NCI-H446 treated with DMSO at 0.1 percent for 48 hours (cell line): ENCODE results near the gene SAMMSON.

ENCODE experiments used
- DNase-seq: peaks from one replicate; lab custom pipeline; 2025; lab: John Stamatoyannopoulos, UW

The SAMMSON gene

DNA sequence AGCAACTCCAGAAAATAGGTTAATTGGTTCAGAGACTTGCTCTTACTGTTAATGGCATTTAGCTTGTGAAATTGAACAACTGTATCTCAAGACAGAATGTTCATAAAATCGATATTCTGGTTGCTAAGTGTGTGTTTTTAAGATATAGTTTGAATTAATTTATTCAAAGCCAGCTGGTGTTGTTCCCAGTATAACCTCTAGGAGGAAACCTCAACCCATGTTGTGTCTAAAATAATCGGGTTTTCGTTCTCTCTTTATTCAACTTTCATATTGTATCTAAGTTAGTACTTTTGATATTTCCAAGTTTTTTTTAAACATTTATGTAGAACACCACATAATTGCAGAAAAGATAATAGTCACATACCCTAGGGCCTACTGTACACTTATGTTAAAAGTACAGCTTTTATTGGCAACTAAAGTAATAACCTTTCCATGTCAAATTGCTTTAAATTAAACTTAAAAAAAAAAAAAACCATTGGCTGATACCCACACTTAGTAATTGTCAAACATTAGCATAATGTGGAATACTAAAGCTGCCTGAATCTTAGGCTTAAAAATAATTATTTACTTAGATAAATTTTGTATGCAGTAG, 90.9 kb downstream of the SAMMSON start:
- DNase-seq: no peak

DNA sequence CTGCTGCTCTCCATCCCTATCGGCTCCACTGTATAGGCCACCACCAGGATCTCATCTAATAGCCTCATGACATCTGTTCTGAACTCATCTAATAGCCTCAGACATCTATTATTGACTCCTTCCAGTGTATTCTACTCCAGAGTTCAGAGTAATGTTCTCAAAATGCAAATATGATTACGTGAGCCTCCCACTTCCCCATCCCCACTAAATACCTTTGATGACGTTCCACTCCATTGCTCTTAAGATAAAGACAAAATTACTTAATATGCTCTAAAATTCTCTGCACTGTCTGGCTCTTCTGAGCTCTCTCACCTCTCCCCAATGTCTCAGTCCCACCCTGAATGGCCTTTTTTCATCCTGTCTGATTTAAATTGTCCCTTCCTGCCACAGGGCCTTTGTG, 94.7 kb downstream of the SAMMSON start:
- DNase-seq: no peak

DNA sequence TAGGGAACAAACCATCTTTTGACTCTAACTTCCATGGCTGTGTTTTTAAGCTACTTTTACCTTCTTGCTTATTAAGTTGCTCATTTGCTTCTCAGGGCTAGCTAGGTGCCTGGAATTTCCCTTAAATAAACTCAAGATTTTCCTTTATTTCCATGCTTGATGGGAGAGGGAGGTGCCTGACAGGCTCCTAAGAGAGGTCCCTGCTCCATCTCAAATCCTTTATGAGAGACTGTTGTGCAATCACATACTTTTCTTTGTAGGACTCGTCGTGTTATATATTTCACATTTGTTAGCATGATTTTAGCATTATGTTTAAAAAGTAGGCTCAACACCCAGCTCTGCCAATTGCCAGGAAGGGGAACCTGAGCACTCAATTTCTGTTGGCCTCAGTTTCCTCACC, 95.7 kb downstream of the SAMMSON start:
- no peak for DNase-seq

DNA sequence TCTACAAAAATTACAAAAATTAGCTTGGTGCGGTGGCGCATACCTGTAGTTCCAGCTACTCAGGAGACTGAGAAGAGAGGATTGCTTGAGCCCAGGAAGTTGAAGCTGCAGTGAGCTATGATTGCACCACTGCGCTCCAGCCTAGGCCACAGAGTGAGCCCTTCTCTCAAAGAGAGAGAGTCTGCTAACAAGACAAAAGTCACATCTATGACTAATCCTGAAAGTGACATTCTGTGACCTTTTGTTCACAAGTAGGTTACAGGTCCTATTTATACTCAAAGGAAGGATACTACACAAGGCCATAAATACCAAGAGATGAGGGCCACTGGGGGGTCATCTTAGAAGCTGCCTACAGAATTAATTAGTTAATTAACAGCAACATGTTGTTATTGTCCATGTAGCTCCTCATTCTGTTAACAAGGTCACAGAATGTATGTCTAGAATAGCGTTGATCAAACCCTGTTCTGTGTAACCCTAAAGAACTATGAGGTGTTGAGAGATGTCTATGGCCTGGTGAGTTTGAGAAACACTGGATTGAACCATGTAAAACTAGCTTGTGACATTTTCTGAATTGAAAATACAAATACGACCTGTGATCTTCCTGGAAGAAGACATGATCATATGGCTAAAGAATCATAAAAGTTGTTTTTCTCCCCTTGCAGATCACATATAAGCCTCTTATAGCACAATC, 97.0 kb downstream of the SAMMSON start:
- DNase-seq: no peak

DNA sequence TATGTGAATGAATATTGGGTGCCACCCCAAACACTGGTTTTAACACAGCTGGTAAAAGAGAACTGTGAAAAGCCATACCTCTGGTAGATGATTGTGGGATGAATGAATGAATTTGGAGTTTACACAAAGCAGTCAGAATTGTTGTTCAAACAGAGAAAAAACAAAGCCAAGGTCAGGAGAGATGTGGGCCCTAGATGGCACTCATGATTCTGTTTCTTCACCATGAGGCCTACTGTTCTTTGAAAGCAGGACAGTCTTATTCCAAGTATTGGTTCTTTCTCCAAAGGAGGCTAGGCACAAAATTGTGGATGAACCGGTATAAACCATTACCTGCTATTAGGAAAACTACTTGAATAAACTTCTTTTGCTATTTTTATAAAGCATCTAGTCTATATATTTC, 97.6 kb downstream of the SAMMSON start:
- no peak for DNase-seq

DNA sequence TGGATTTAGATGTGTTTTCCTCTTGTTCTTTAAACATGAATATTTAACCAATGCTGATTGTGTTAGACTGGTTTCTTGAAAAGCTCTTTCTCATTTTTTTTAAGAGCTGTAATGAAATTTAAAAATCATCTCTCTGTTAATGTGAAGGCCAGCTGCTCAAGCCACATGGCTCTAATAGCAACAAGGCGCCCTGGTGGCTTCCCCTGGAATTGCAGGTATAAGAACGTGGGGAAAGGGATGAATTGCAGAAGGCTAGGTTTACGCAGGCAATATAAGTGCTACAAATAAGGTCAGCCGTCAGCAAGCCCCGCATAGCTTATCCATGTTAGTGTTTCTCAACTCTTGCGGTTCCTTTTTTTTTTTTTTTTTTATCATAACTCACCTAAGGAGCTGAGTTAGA, 108.5 kb downstream of the SAMMSON start:
- no peak for DNase-seq

DNA sequence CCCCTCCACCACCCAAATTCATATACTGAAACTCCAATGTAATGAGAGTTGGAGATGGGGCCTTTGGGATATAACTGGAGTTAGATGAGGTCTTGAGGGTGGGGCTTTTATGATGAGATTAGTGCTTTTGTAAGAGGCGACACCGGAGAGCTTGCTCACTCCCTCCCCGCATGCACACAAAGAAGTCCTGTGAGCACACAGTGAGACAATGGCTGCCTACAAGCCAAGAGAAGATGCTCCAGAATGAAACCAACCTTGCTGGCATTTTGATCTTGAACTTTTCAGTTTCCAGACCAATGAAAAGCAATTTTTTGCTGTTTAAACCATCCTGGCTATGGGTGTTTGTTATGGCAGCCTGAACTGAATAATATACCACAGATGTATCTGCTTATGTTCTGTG, 109.0 kb downstream of the SAMMSON start:
- DNase-seq: no peak

DNA sequence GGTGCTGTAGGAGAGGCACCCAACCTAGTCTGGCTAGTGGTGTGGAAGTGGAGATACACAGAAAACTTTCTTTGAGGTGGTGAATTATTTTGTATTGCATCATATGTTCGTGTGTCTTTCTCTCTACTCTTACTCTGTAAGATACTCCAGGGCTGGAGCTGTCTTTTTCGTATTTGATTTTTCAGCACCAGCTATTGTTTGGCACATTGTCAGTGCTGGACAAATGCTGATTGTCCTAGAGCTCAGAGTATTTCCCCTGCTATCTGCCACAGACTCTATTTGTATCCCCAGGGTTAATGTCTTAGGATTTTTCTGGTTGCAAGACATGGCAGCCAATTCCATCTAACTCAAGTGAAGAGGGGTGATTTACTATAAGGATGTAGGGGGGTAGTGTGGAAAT, 110.5 kb downstream of the SAMMSON start:
- no peak for DNase-seq

DNA sequence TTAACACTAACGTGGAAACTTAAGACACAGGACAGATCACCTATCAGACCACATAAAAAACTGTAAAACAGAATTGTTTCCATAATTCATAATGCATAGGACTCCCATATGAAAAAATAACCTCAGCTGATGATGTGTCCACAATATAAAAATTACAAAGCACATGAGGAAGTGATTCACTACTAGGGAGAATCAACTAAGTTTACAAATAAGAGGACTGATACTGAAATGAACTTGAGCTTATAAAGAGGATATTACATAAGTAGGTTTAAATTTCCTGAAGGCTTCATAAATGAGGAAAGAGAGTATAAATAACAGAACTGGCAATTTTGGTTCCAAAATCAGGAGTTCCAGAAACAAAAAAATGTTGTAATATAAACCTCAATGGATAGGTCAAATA, 111.9 kb downstream of the SAMMSON start:
- DNase-seq: no peak

DNA sequence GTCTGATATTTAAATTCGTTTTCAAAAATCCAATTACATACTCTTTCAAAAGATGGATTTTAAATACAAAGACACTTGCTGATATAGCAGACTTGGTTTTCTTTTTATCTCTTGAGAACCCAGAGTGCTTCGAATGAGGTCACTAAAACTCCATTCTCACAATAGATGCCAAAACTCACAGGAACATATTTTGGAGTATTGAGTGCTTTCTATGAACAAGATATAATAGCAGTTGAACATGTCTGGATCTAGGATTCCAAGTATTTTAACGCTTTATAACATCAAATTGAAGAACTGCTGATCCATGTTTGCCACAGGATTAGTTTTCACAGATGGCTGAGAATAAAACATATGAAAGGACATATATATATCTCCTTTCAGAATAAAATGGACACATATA, 113.2 kb downstream of the SAMMSON start:
- no peak for DNase-seq

DNA sequence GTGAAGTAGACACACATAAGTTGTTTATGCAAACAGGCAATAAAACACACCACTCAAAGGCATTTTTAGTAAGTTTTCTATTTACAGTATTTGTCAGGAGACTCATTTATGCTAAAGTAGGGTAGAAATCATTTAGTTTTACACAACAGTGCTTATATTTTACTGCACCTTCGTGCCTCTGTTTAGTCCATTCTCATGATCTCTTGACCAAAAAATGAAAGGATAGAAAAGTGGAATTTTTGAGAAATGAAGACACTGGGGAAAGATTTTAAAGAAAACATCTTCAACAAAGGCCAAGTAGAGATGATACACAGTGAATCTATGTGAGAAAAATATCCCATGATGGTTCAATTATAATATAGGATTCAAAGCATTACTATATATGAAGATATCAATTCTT, 114.9 kb downstream of the SAMMSON start:
- no peak for DNase-seq

DNA sequence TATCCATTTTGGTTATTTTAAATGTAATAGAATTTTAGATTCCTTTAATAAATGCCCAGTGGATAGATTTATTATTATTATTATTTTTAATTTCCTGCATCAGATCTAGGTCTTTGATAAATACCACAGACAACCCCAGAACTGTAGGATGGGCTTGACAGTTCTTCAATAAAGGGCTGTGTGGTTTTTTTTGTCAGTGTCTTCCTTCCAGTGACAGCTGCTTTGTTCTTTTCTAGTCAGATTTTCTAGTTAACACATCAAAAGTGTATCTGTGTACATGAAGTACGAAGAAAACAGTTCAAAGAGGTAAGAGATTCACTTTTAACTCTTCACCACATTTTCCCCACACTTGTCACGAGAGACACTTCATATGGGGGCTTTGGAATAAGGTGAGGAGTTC, 120.3 kb downstream of the SAMMSON start:
- DNase-seq: no peak
